Esophagus squamous epithelium (tissue), 5 donors: ENCODE data around the gene NTN5. TPM values are rescaled to one million over a fixed set of nuclear protein-coding genes. Genes with fewer than 3 reads are reported as not detected.
"Not testable (repeated sequence)": the region's sequence is repeated elsewhere in the genome, so short reads cannot be mapped to it uniquely, and the experiment has no call there.

Source experiments
- DNase-seq: peaks from one replicate; lab custom pipeline; 2025; lab: John Stamatoyannopoulos, UW
- H3K27ac ChIP-seq, 4 donors: fragments of 200-600 bp; sonication (generic); one replicate each; pipeline ENCODE4 v1.5.1; 2016 to 2019; ENCODE audit warnings: mild to moderate bottlenecking in 1 of 4
- H3K27me3 ChIP-seq, 4 donors: fragments of 200-600 bp; sonication (generic); 1 replicate in 3 of 4; 2 replicates in 1 of 4; pipeline versions ENCODE4 v1.5.1 to v1.6.0; 2017 to 2021; ENCODE audit warnings: antibody characterized with exemption in 1 of 4
- H3K36me3 ChIP-seq, 3 donors: fragments of 200-600 bp; sonication (generic); one replicate each; pipeline ENCODE4 v1.5.1; 2016 to 2019
- H3K4me1 ChIP-seq, 3 donors: fragments of 200-600 bp; sonication (generic); one replicate each; pipeline ENCODE4 v1.5.1; 2017 to 2019
- H3K4me3 ChIP-seq, 4 donors: fragments of 200-600 bp; sonication (generic); 1 replicate in 3 of 4; 2 replicates in 1 of 4; pipeline ENCODE4 v1.5.1; 2016 to 2019; ENCODE audit warnings: mild to moderate bottlenecking in 2 of 4, moderate library complexity in 1 of 4
- H3K9me3 ChIP-seq, 3 donors: fragments of 200-600 bp; sonication (generic); one replicate each; pipeline ENCODE4 v1.5.1; 2016 to 2019
- POLR2A ChIP-seq, 4 donors: fragments of 450-650 bp; IDR thresholded peaks; one replicate each; pipeline ENCODE4 v1.6.1; 2017; ENCODE audit warnings: antibody characterized with exemption in 4 of 4, mild to moderate bottlenecking in 4 of 4, moderate library complexity in 3 of 4
- WGBS, 2 donors: methylation state at CpG; one replicate each; pipeline ENCODE4 v1.1.5; 2018; 5-methylcytosine and 5-hydroxymethylcytosine counted together
- intact Hi-C: fragments of 100-400 bp; cut with DNase I; formaldehyde crosslinking; loops from one replicate; pipeline ENCODE4 v1.15.0; 2022
- total RNA-seq, 4 donors: library from RNA; depleted of rRNA; stranded (reverse); fragments of >200 nt; gene quantifications; one replicate each; pipeline ENCODE4 v1.1.0, GENCODE V29; 2016
- TF ChIP-seq, protein P1 (sequence below), 6 experiments: fragments of 450-650 bp in 4 of 6; fragments of 200-600 bp in 2 of 6; sonication (generic) in 2 of 6; IDR thresholded peaks; one replicate each; pipeline ENCODE4 v1.5.1; 2016 to 2019; ENCODE audit warnings: antibody characterized with exemption in 6 of 6, mild to moderate bottlenecking in 4 of 6, moderate library complexity in 4 of 6
- donor health status: DM: yes; HTN: yes; CAD: no.

NTN5 gene
- total RNA-seq, 4 donors from 2014 or later: 0.57 TPM; not detected in 3

DNA sequence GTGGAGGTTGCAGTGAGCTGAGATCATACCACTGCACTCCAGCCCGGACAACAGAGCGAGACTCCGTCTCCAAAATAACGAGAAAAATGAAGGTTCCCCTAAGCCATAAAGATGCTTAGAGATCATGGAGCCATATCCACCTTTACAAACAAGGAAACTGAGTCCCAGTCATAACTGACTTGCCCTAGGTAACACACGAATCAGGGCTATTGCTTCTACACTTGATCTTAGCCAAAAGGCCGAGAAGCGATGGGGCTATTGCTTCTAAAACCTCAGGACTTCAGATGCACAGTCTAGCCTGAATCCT, 38.8 kb downstream of the NTN5 start:
- Histone ChIP-seq H3K4me3 (peak overlapping the region; percentile 4 to 68 (median 46)), H3K36me3 (peaks cover 0 to 41% (median 0%) of the 10 kb centered on the region in 3 donors), H3K27me3 (no peaks in the 10 kb centered on the region), H3K4me1 (peaks cover 47 to 90% (median 54%) of the 10 kb centered on the region in 3 donors), H3K9me3 (no peaks in the 10 kb centered on the region), H3K27ac (peak overlapping the region; percentile 95 to 98 (median 96))
- no peak for TF ChIP-seq POLR2A (IDR thresholded peaks at IDR 0.05)
- TF ChIP-seq, protein P1, sequence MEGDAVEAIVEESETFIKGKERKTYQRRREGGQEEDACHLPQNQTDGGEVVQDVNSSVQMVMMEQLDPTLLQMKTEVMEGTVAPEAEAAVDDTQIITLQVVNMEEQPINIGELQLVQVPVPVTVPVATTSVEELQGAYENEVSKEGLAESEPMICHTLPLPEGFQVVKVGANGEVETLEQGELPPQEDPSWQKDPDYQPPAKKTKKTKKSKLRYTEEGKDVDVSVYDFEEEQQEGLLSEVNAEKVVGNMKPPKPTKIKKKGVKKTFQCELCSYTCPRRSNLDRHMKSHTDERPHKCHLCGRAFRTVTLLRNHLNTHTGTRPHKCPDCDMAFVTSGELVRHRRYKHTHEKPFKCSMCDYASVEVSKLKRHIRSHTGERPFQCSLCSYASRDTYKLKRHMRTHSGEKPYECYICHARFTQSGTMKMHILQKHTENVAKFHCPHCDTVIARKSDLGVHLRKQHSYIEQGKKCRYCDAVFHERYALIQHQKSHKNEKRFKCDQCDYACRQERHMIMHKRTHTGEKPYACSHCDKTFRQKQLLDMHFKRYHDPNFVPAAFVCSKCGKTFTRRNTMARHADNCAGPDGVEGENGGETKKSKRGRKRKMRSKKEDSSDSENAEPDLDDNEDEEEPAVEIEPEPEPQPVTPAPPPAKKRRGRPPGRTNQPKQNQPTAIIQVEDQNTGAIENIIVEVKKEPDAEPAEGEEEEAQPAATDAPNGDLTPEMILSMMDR (IDR thresholded peaks at IDR 0.05): peak in 1 of 6 experiments; percentile 2
- DNase-seq: no peak
- intact Hi-C loops: no loop called here
- WGBS, 2 donors: 38 to 42% methylated on average over 5 to 7 of the region's 7 CpGs

DNA sequence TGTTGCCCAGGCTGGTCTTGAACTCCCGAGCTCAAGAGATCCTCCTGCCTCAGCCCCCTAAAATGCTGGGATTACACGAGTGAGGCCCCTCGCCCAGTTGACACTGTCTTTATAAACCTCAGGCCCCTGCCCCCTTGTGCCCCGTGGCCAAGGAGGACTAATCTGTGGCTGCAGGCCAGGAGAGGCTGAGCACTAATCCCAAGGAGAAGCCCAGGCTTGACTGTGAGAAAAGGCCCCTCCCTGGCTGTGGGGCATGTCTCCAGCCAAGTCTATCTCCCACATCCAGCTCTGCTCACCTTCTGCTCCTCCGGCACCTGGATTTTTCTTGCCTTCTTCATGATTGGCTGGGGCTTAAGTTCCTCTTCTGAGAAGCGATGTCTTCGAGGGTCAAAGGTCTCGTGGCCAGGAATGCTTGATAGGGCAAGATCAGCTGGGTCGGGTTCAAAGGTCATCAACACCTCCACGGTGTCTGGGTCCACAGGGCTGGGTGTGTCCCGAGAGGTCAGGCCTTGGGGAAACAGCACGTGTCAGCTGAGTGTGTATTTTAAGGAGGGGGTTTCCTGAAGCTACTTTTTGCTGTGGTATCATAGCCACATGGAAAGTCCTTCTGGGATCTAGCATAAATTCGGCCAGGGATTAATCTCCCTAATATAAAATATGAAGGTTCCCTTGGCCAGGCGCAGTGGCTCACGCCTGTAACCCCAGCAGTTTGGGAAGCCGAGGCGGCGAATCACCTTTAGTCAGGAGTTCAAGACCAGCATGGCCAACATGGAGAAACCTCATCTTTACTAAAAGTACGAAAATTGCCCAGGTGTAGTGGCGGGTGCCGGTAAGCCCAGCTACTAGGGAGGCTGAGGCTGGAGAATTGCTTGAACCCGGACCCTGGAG, 39.4 kb downstream of the NTN5 start:
- H3K4me1 ChIP-seq: peaks cover 42 to 84% (median 48%) of the 10 kb centered on the region in 3 donors
- peaks cover 0 to 47% (median 0%) of the 10 kb centered on the region in 3 donors for H3K36me3 ChIP-seq
- no peak for DNase-seq
- intact Hi-C loops: no loop called here
- TF ChIP-seq, protein P1 (IDR thresholded peaks at IDR 0.05): no peak
- no peak for TF ChIP-seq POLR2A (IDR thresholded peaks at IDR 0.05)
- H3K27me3 ChIP-seq: no peaks in the 10 kb centered on the region
- H3K4me3 ChIP-seq: peak overlapping the region in 2 of 4 donors; percentile 29 to 68
- WGBS, 2 donors: 45 to 68% methylated on average over 7 to 12 of the region's 22 CpGs
- peak overlapping the region; percentile 95 to 98 (median 96) for H3K27ac ChIP-seq
- H3K9me3 ChIP-seq: no peaks in the 10 kb centered on the region

DNA sequence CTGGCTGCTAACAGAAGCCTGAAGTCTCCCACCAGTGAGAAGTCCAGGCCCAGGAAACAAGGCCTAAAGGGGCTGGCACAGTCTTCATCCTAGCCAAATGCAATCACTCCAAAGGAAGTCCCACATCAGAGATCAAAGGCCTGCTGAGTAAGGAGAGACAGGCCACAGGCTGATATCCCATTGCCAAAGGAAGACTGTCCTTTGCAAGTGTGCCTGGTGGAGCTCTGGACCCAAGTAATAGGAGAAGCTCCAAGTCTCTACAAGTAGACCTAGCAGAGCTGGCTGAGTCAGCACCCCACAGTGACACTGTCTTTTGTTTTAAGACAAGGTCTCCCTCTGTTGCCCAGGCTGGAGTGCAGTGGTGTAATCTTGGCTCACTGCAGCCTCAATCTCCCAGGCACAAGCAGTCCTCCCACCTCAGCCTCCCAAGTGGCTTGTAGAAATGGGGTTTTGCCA, 40.1 kb downstream of the NTN5 start:
- H3K27ac ChIP-seq: peak overlapping the region; percentile 95 to 98 (median 96)
- peak overlapping the region in 1 of 4 donors; percentile 68 for H3K4me3 ChIP-seq
- no peaks in the 10 kb centered on the region for H3K9me3 ChIP-seq
- peaks cover 40 to 89% (median 47%) of the 10 kb centered on the region in 3 donors for H3K4me1 ChIP-seq
- H3K36me3 ChIP-seq: peaks cover 0 to 48% (median 0%) of the 10 kb centered on the region in 3 donors
- peak in 2 of 4 donors; percentile 15 to 20 for TF ChIP-seq POLR2A (IDR thresholded peaks at IDR 0.05)
- TF ChIP-seq, protein P1 (IDR thresholded peaks at IDR 0.05): no peak
- intact Hi-C loops: no loop called here
- no peaks in the 10 kb centered on the region for H3K27me3 ChIP-seq
- DNase-seq: no peak

DNA sequence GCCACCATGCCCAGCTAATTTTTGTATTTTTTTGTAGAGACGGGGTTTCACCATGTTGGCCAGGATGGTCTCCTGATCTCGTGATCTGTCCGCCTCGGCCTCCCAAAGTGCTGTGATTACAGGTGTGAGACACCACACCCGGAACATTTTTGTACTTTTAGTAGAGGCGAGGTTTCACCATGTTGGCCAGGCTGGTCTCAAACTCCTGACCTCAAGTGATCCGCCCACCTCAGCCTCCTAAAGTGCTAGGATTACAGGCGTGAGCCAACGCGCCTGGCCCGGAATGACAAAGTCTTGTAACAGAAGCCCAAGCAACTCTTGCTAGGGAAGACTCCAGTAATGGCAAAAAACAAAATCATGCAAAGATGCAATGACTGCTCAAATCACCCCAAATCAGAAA, 40.5 kb downstream of the NTN5 start:
- intact Hi-C loops, H3K4me3 ChIP-seq, H3K27me3 ChIP-seq, DNase-seq, H3K9me3 ChIP-seq: not testable (repeated sequence)
- H3K27ac ChIP-seq: peak overlapping the region; percentile 95 to 98 (median 96)
- H3K36me3 ChIP-seq: peaks cover 0 to 48% (median 0%) of the 10 kb centered on the region in 3 donors
- 31 to 46% methylated on average over 3 to 8 of the region's 11 CpGs for WGBS, 2 donors
- peaks cover 40 to 93% (median 51%) of the 10 kb centered on the region in 3 donors for H3K4me1 ChIP-seq

DNA sequence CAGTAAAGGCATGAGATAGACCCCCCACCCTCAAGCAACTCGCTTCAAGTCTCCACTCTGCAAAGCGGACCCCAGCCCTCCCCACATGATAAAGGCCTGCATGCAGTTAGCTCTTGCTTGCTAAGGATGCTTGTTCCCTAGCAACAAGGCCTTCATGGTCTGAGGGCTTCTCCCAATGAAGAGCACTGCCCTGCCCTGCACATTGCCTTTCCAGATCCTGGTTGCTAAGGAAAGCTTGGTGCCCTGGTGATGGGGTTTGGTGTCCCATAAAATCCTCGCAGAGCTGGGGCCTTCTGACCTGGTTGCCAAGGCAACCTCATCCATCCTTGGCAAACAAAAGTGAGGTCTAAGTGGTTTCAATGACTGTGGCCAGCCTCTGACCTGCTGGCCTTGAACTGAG, 41.6 kb downstream of the NTN5 start:
- Histone ChIP-seq H3K4me3 (no peak overlapping the region), H3K36me3 (peaks cover 0 to 50% (median 0%) of the 10 kb centered on the region in 3 donors), H3K27me3 (no peaks in the 10 kb centered on the region), H3K4me1 (peaks cover 40 to 91% (median 49%) of the 10 kb centered on the region in 3 donors), H3K9me3 (no peaks in the 10 kb centered on the region), H3K27ac (peak overlapping the region; percentile 52 to 98 (median 90))
- DNase-seq: no peak
- WGBS, 2 donors: 73% methylated on average over 2 of the region's 3 CpGs; no CpG with 5 or more reads in 1 of the 2 donors
- TF ChIP-seq POLR2A (IDR thresholded peaks at IDR 0.05): no peak
- TF ChIP-seq, protein P1 (IDR thresholded peaks at IDR 0.05): no peak
- intact Hi-C loops: no loop called here
